ENCODE measurements around the gene LRRC26.
"Not testable (repeated sequence)": the region's sequence is repeated elsewhere in the genome, so short reads cannot be mapped to it uniquely, and the experiment has no call there.

The LRRC26 gene

GRCh38 chr9:137141050-137141810 is 28.6 kb downstream of the LRRC26 start:
- Histone ChIP-seq H3K4me3 (ENCODE audit: insufficient read depth, low read depth, low read length, poor library complexity, severe bottlenecking) (no peak overlapping the region), H3K9me3 (ENCODE audit: control insufficient read depth, low read length) (no peaks in the 10 kb centered on the region), H3K36me3 (ENCODE audit: control insufficient read depth, insufficient read depth, low read length) (no peaks in the 10 kb centered on the region), H3K4me1 (ENCODE audit: control insufficient read depth, insufficient read depth, low read length, poor library complexity, severe bottlenecking) (peaks cover 3% of the 10 kb centered on the region), H3K27me3 (replicated peaks; ENCODE audit: control insufficient read depth, insufficient read depth, low read length, poor library complexity, severe bottlenecking) (peaks cover 55% of the 10 kb centered on the region), H3K27ac (ENCODE audit: insufficient read depth, low read length, poor library complexity, severe bottlenecking) (no peak overlapping the region)
- DNase-seq = no peak

GRCh38 chr9:137140151-137141012 is 29.5 kb downstream of the LRRC26 start:
- DNase-seq = no peak
- no peak overlapping the region for H3K27ac ChIP-seq (ENCODE audit: insufficient read depth, low read length, poor library complexity, severe bottlenecking)
- peaks cover 3% of the 10 kb centered on the region for H3K4me1 ChIP-seq (ENCODE audit: control insufficient read depth, insufficient read depth, low read length, poor library complexity, severe bottlenecking)
- H3K36me3 ChIP-seq (ENCODE audit: control insufficient read depth, insufficient read depth, low read length) = no peaks in the 10 kb centered on the region
- peaks cover 55% of the 10 kb centered on the region for H3K27me3 ChIP-seq (replicated peaks; ENCODE audit: control insufficient read depth, insufficient read depth, low read length, poor library complexity, severe bottlenecking)
- H3K9me3 ChIP-seq (ENCODE audit: control insufficient read depth, low read length) = no peaks in the 10 kb centered on the region
- no peak overlapping the region for H3K4me3 ChIP-seq (ENCODE audit: insufficient read depth, low read depth, low read length, poor library complexity, severe bottlenecking)

GRCh38 chr9:137139468-137140150 is 30.2 kb downstream of the LRRC26 start:
- Histone ChIP-seq H3K36me3 (ENCODE audit: control insufficient read depth, insufficient read depth, low read length) (no peaks in the 10 kb centered on the region), H3K27ac (ENCODE audit: insufficient read depth, low read length, poor library complexity, severe bottlenecking) (no peak overlapping the region), H3K4me3 (ENCODE audit: insufficient read depth, low read depth, low read length, poor library complexity, severe bottlenecking) (no peak overlapping the region), H3K9me3 (ENCODE audit: control insufficient read depth, low read length) (no peaks in the 10 kb centered on the region), H3K27me3 (replicated peaks; ENCODE audit: control insufficient read depth, insufficient read depth, low read length, poor library complexity, severe bottlenecking) (peaks cover 55% of the 10 kb centered on the region), H3K4me1 (ENCODE audit: control insufficient read depth, insufficient read depth, low read length, poor library complexity, severe bottlenecking) (peaks cover 3% of the 10 kb centered on the region)
- DNase-seq = no peak

GRCh38 chr9:137138722-137139467 is 31.0 kb downstream of the LRRC26 start, which contains the start of gene GRIN1:
TSS of gene GRIN1 (plus strand) at chr9:137139154. CDS start at chr9:137139487, 333 bp downstream.
- H3K9me3 ChIP-seq (ENCODE audit: control insufficient read depth, low read length) = no peaks in the 10 kb centered on the region
- no peaks in the 10 kb centered on the region for H3K36me3 ChIP-seq (ENCODE audit: control insufficient read depth, insufficient read depth, low read length)
- H3K4me1 ChIP-seq (ENCODE audit: control insufficient read depth, insufficient read depth, low read length, poor library complexity, severe bottlenecking) = peaks cover 3% of the 10 kb centered on the region
- no peak for DNase-seq
- no peak within 1 kb of the TSS for H3K4me3 ChIP-seq (ENCODE audit: insufficient read depth, low read depth, low read length, poor library complexity, severe bottlenecking)
- H3K27ac ChIP-seq (ENCODE audit: insufficient read depth, low read length, poor library complexity, severe bottlenecking) = no peak within 1 kb of the TSS
- peaks cover 55% of the 10 kb centered on the region for H3K27me3 ChIP-seq (replicated peaks; ENCODE audit: control insufficient read depth, insufficient read depth, low read length, poor library complexity, severe bottlenecking)

GRCh38 chr9:137138058-137138721 is 31.7 kb downstream of the LRRC26 start:
- no peak for DNase-seq
- no peak overlapping the region for H3K27ac ChIP-seq (ENCODE audit: insufficient read depth, low read length, poor library complexity, severe bottlenecking)
- peaks cover 3% of the 10 kb centered on the region for H3K4me1 ChIP-seq (ENCODE audit: control insufficient read depth, insufficient read depth, low read length, poor library complexity, severe bottlenecking)
- H3K27me3 ChIP-seq (replicated peaks; ENCODE audit: control insufficient read depth, insufficient read depth, low read length, poor library complexity, severe bottlenecking) = peaks cover 54% of the 10 kb centered on the region
- no peaks in the 10 kb centered on the region for H3K36me3 ChIP-seq (ENCODE audit: control insufficient read depth, insufficient read depth, low read length)
- no peaks in the 10 kb centered on the region for H3K9me3 ChIP-seq (ENCODE audit: control insufficient read depth, low read length)
- no peak overlapping the region for H3K4me3 ChIP-seq (ENCODE audit: insufficient read depth, low read depth, low read length, poor library complexity, severe bottlenecking)

- H3K27me3 ChIP-seq (replicated peaks; ENCODE audit: control insufficient read depth, insufficient read depth, low read length, poor library complexity, severe bottlenecking) = peaks cover 45% of the 10 kb centered on the region
- no peak for DNase-seq
- H3K9me3 ChIP-seq (ENCODE audit: control insufficient read depth, low read length) = no peaks in the 10 kb centered on the region
- H3K4me3 ChIP-seq (ENCODE audit: insufficient read depth, low read depth, low read length, poor library complexity, severe bottlenecking) = no peak overlapping the region
- H3K36me3 ChIP-seq (ENCODE audit: control insufficient read depth, insufficient read depth, low read length) = no peaks in the 10 kb centered on the region
- H3K27ac ChIP-seq (ENCODE audit: insufficient read depth, low read length, poor library complexity, severe bottlenecking) = no peak overlapping the region
- peaks cover 3% of the 10 kb centered on the region for H3K4me1 ChIP-seq (ENCODE audit: control insufficient read depth, insufficient read depth, low read length, poor library complexity, severe bottlenecking)
Observed at GRCh38 chr9:137136881-137137607, 32.8 kb downstream of the LRRC26 start.

- Histone ChIP-seq H3K9me3 (ENCODE audit: control insufficient read depth, low read length) (no peaks in the 10 kb centered on the region), H3K4me1 (ENCODE audit: control insufficient read depth, insufficient read depth, low read length, poor library complexity, severe bottlenecking) (peaks cover 3% of the 10 kb centered on the region), H3K4me3 (ENCODE audit: insufficient read depth, low read depth, low read length, poor library complexity, severe bottlenecking) (no peak overlapping the region), H3K27ac (ENCODE audit: insufficient read depth, low read length, poor library complexity, severe bottlenecking) (no peak overlapping the region), H3K36me3 (ENCODE audit: control insufficient read depth, insufficient read depth, low read length) (no peaks in the 10 kb centered on the region), H3K27me3 (replicated peaks; ENCODE audit: control insufficient read depth, insufficient read depth, low read length, poor library complexity, severe bottlenecking) (peaks cover 39% of the 10 kb centered on the region)
- DNase-seq = no peak
Observed at GRCh38 chr9:137136261-137136880, 33.5 kb downstream of the LRRC26 start.

GRCh38 chr9:137135154-137135553 is 34.7 kb downstream of the LRRC26 start:
- not testable (repeated sequence) for H3K27ac ChIP-seq (ENCODE audit: insufficient read depth, low read length, poor library complexity, severe bottlenecking); DNase-seq; H3K9me3 ChIP-seq (ENCODE audit: control insufficient read depth, low read length); H3K4me1 ChIP-seq (ENCODE audit: control insufficient read depth, insufficient read depth, low read length, poor library complexity, severe bottlenecking); H3K36me3 ChIP-seq (ENCODE audit: control insufficient read depth, insufficient read depth, low read length); H3K4me3 ChIP-seq (ENCODE audit: insufficient read depth, low read depth, low read length, poor library complexity, severe bottlenecking)
- peaks cover 29% of the 10 kb centered on the region for H3K27me3 ChIP-seq (replicated peaks; ENCODE audit: control insufficient read depth, insufficient read depth, low read length, poor library complexity, severe bottlenecking)

All from effector memory CD4-positive, alpha-beta T cell (primary cell).